Measurements from ENCODE around the gene SGSM2.

SGSM2 gene

GRCh38 chr17:2427215-2427614 is 89.9 kb downstream of the SGSM2 start:
- no peak for DNase-seq

- no peak for DNase-seq
Observed at GRCh38 chr17:2427910-2428309, 90.6 kb downstream of the SGSM2 start.
